ENCODE measurements around the gene PARD3B.

PARD3B gene

GRCh38 chr2:205383601-205384000 is 838.3 kb downstream of the PARD3B start:
- no peak for DNase-seq

DNA sequence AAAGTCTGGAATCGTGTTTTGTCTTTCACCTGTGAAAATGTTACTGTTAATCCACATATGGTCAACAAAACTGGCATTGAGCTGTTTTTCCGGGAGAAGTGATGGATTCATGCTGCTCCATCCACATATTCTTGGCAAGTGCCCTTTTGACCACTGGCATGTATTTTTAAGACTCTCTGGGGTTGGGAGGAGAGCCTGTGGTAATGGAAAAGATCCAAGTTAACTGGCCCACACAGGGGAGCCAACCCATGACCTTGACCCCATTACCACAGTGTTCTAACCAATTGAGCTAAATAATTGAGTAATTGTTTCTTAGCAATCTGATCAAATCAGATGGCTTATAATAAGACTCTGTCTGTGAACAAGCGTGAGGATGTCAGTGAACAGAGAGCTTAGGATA is 840.8 kb downstream of the PARD3B start:
- DNase-seq: no peak

GRCh38 chr2:205387350-205388055 is 842.2 kb downstream of the PARD3B start:
- DNase-seq: no peak

DNA sequence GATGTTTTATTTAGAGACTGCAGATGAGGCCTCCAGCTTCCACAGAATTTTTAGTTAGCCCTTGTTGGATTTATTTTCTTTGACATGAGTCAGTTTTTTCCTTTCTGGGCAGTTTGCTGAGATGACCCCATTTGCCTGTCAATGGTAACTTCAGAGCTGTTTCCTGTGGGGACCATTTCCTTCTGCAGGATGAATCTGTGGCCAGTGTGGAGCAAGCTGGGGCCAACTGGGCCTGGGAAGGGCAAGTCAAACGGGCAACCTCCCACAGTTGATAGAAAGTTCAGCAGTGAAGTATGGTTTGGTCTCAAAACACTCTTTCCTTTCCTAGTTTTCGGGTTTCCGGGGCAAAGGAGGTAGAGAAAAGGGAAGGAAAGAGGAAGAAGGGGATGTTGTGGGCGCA is 845.6 kb downstream of the PARD3B start:
- DNase-seq: no peak

GRCh38 chr2:205401511-205401910 is 856.2 kb downstream of the PARD3B start:
- no peak for DNase-seq

DNA sequence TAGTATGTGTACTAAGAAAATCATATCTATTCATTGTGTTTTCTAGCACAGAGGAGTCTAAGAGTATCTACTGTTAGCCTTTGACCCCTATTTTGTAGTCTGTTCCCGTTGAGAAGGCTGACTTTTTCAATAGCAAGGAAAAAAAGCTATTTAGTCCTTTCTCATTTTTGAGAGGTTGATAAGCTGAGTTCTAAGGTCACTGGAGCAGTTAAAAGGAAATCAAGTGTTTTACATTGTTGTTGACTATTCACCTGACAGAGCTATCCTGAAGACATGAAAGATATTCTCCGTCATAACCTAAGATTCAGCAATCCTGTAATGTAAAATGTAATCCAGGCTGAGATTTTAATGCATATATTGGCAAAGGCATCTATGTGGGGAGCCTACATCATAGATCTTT is 856.7 kb downstream of the PARD3B start:
- DNase-seq: no peak

DNA sequence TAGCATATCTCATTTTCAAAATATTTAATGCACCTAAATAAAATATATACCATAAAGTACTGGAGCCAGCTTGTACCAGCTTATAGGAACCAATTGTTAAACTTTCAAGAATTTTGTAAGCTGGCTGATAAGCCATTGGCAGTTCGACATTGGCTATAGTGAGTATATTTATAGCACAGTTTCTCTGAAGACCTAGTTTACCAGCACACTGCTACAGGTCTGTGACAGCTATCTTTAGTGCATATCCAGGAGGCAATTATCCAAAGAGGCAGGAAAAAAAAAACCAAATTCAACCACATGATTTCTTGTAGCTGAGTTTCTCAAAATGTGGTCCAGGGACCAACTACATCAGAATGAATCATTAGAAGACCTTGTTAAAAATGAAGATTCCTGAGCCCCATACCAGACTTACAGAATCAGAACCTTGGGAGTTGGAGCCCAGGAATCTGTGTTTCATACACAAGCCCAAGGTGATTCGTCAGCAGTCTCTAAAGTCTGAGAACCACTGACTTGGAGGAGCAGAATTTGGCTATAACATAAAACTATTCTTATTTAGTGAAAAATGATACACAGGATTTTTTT is 858.1 kb downstream of the PARD3B start:
- no peak for DNase-seq

DNA sequence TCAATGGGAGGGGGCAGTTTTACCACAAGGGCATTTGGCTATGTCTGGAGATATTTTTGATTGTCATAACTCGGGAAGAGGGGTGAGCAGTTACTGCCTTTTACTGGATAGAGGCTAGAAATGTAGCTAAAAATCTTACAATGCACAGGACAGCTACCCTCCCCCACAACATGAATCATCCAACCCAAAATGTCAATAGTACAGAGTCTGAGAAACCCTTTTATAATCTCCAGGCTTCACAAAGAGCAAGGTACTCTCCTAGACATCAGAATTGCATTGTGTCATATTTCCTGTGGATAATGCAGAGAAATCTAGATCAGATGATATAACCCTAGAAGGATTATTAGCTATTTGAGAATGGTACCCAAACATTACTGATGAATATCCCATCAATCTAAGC is 859.9 kb downstream of the PARD3B start:
- DNase-seq: no peak

DNA sequence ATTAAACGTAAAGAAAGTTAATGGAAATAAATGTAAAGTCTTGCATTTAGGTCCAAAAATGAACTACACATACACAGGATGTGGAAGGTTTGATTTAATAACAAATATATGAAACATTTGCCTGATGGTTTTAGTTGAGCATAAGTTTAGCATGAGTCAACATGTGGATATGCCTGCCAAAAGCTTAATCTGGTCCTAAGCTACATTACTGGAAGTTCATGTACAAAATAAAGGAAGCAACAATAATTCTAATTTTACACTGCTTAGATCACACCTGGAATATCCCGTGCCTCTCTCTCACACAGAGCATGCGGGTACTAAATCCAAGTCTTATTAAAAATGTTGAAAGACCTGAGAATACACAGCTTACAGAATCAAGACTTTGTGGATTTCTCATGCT is 860.5 kb downstream of the PARD3B start:
- no peak for DNase-seq

DNA sequence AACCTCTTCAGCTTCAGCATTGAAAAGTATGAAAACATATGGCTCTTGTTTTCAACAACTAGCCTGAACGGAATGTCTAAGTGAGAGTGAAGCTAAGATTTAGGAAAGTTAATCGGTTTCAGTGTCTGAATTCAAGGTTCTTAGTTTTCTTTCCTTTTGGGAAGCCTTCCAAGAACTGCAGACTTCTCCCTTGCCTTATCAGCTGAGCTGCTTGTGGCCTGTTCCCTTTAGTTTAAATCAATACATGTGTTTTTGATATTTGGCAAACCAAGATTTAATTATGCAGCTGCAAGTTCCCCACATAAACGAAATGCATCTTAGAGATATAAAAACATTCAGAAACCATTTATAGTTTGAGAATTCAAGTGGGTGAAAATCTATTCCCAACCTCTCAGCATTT is 862.7 kb downstream of the PARD3B start:
- no peak for DNase-seq

DNA sequence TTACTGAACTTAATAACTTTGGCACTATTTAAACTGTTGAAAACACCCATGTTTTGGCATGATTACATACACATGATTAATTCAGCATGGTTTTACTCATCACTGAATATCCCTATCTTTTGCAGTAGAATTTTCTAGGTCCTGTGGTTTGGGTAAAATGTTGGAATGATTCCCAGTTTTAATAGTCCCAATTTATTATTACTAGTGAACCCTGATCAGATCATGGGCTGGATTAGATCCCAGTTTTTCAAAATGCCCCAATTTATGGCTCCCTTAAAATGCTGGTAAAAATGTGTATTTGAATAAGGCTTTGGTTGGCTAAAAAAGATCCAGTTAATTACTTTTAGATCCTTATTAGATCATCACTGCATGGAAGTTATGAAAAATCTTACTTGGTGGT is 863.4 kb downstream of the PARD3B start:
- DNase-seq: no peak

GRCh38 chr2:205409411-205409810 is 864.1 kb downstream of the PARD3B start:
- DNase-seq: no peak

- DNase-seq: no peak
Measured at GRCh38 chr2:205411558-205411957, 866.3 kb downstream of the PARD3B start.

DNA sequence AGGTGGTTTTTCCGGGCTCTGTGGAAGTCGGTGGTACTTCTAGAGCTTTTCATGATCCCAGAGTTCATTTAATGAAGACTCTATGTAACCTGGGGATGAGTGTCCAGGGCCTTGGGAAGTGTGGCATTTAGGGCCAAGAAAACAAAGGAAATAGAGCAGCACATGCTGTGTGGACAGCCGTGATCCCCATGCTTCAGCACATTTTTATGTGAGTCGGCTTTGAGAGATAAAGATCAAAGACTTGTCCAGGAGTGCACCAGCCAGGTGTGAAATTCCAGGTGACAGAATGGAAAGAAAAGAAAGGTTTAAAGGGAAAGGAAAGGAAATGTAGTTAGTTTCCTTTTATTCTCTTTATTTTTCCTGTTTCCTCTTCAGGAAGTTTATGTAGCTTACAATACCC is 879.1 kb downstream of the PARD3B start:
- no peak for DNase-seq

DNA sequence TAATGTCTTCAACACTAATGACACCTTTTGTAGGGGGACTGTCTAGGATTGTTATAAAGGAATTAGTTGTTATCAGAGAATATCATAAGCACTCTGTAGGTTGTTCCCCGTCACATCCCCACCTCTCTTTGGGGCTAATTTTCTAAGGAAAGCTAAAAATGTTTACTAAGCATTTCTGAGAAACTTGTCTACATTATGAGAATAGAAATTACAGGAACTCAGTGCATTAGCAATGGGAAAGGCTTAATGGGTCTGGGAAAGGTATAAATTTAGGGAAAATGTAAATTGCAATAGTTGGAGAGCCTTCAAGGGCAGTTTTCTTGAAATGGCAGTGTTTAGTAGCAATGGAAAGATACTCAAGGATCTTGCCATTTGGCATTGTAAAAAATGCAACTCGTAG is 879.8 kb downstream of the PARD3B start:
- no peak for DNase-seq

DNA sequence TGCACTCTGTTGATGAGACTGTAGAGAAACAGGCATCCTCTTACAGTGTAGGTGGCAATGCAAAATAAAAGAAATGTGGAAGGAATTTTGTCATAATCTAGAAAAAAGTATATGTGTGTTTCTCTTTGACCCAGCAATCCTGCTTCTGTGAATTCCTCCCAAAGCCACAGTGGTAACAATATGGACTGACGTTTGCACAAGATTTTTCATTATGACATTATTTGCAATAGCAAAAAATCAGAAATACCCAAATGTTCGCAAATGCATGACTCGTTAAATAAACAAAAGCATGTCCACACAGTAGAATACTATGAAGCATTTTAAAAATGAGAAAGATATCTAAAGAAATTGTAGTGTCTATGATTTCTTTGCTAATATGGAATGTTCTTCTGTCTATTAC is 881.8 kb downstream of the PARD3B start:
- no peak for DNase-seq

DNA sequence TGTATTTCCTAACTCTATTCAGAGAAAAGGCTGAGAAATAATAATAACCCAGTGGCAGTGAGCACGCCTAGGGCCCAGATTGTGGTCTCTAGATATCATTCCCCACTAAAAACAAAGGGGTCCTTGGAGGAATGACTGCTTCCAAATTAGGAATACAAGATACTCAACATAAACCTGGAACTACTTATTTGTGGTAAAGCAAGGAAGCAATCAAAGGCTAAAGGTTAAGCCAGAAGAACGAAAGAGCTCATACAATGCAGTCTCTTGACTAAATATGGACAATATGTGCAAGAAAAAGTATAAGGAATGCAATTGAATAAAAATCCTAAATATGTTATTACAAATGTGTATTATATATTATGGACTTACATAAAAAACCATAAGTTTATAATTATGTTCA is 883.5 kb downstream of the PARD3B start:
- DNase-seq: no peak

GRCh38 chr2:205435970-205436369 is 890.7 kb downstream of the PARD3B start:
- DNase-seq: no peak

DNA sequence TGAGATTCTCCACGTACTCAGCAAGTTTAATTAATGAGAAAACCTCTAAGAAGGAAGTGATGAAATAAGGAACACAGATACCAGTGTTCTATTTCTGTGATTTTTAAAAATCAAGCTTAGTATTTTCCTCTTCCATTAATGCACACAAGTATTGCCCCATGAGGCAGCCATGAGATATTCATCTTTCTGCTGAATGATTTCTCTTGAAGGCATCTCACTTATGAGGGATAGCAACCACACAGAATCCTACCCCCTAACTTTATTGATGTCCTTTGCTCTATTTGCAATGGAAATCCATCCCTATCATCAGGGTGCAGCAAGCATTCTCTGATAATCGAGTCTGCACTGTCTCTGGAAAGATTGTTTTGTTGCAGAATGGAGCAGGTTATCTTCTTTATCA is 893.0 kb downstream of the PARD3B start:
- DNase-seq: no peak

DNA sequence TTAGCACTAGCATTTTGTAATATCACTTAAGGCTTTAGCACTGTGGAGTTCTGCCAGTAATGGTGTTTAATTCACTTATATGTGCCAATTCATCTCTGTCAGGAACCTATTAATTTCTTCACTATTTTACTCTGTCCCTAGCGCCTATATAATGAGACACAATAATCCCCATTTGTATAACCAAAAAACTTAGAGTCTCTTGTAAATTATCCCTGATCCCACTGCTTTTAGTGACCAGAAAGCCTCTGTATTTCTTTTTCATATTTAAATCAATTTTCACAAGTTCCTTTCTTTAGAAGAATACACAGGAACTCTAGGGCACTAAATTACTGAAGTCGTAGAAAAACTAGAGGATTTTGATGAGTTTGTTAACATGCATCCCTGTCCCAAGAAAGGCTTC is 894.3 kb downstream of the PARD3B start:
- DNase-seq: no peak

DNA sequence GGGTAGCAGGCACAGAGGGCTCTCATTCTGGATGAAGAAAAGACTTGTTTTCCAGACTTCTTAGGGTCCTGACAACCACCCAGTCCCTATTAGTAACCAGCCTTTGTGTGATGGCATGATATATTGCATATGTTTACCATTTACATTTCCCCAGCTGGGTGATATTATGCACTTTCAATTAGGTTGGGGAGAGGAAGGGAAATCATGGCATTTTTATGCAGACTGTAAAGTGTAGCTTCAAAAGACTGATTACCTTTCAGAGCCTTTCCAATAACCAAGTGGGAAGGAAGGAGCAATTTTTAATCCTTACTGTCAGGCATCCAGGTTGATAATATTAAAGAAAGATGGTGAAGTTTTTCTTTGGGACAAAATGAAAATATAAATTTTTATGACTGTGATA is 896.2 kb downstream of the PARD3B start:
- no peak for DNase-seq

GRCh38 chr2:205448189-205448588 is 902.9 kb downstream of the PARD3B start:
- no peak for DNase-seq

GRCh38 chr2:205451901-205452512 is 906.7 kb downstream of the PARD3B start:
- no peak for DNase-seq

DNA sequence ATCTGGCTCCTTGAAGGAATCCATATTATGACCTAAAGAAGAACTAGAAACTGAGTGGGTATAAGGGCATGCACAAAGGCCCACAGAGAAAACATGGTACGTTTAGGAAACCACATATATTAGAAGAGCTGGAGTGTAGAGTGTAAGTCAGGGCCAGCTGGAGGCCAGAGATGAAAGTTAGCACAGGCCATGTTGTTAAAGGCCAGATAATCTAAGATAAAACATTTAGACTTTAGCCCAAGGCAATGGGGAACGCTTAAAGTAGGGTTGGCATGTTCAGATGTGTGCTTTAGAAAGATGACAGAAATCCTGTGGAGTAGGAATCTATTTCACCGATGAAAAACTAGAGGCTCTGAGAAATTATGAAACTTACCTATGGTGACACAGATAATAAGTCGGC is 907.9 kb downstream of the PARD3B start:
- no peak for DNase-seq

GRCh38 chr2:205456682-205457081 is 911.4 kb downstream of the PARD3B start:
- no peak for DNase-seq

All from NCI-H1694 treated with DMSO at 0.1 percent for 48 hours (cell line).